Right lobe of liver (tissue), 6 donors: ENCODE results near the gene AHNAK2. TPM values are rescaled to one million over a fixed set of nuclear protein-coding genes. Genes with fewer than 3 reads are reported as not detected.

Experiments
- ATAC-seq, 4 donors: fragments of 200-7000 bp; cut with Tn5 transposase; one replicate each; pipeline ENCODE4 v1.9.1; 2020; ENCODE audit warnings: mild to moderate bottlenecking in 4 of 4, moderate library complexity in 4 of 4
- DNase-seq, 3 donors: peaks; one replicate each; pipeline ENCODE4 v3.0.0-alpha.2; 2020
- H3K27ac ChIP-seq, 3 donors: fragments of 200-600 bp; one replicate each; pipeline ENCODE4 v1.8.0; 2022
- H3K27me3 ChIP-seq, 2 donors: fragments of 200-600 bp; one replicate each; pipeline ENCODE4 v1.8.0; 2022
- H3K36me3 ChIP-seq, 4 donors: fragments of 200-600 bp; sonication (generic) in 1 of 4; one replicate each; pipeline versions ENCODE4 v1.5.1 to v1.8.0; 2017 to 2022; ENCODE audit warnings: control low read depth in 1 of 4
- H3K4me1 ChIP-seq, 4 donors: fragments of 200-600 bp; sonication (generic) in 1 of 4; one replicate each; pipeline versions ENCODE4 v1.5.1 to v1.8.0; 2017 to 2022; ENCODE audit warnings: control low read depth in 1 of 4
- H3K4me3 ChIP-seq, 3 donors: fragments of 200-600 bp; one replicate each; pipeline ENCODE4 v1.8.0; 2022
- H3K9me3 ChIP-seq, 4 donors: fragments of 200-600 bp; sonication (generic) in 1 of 4; one replicate each; pipeline versions ENCODE4 v1.5.1 to v1.8.0; 2017 to 2022; ENCODE audit warnings: control low read depth in 1 of 4
- CTCF ChIP-seq, 4 donors: fragments of 200-600 bp in 3 of 4; fragments of 450-650 bp in 1 of 4; IDR thresholded peaks; one replicate each; pipeline versions ENCODE4 v1.5.1 to v1.8.0; 2016 to 2022; ENCODE audit warnings: antibody characterized with exemption in 4 of 4, mild to moderate bottlenecking in 2 of 4
- POLR2A ChIP-seq: fragments of 450-650 bp; IDR thresholded peaks from one replicate; pipeline ENCODE4 v1.6.1; 2017; ENCODE audit warnings: antibody characterized with exemption, mild to moderate bottlenecking
- WGBS: methylation state at CpG from one replicate; pipeline ENCODE4 v1.1.6; 2018; ENCODE audit warnings: low coverage, low lambda C conversion rate; ENCODE audit not compliant: insufficient coverage; ENCODE audit errors: missing lambda C conversion rate; 5-methylcytosine and 5-hydroxymethylcytosine counted together
- intact Hi-C, 2 donors: fragments of 100-400 bp; cut with DNase I; formaldehyde crosslinking; loops; one replicate each; pipeline versions ENCODE4 v1.11.2 to v1.14.1; 2022
- total RNA-seq, 6 experiments: library from RNA; depleted of rRNA in 2 of 6; stranded (reverse); fragments of >200 nt in 2 of 6; fragmentation: NEBNext Ultra II Directional in 3 of 6; extraction: Animal tissue kit (Norgen Biotek cat#: 25700) in 3 of 6; gene quantifications; one replicate each; pipeline versions ENCODE4 v1.1.0 to v1.2.4, GENCODE V29; 2016 to 2023
- donor health status: DM: no; HTN: yes; CAD: no.
- donor health status: DM: no; HTN: no; CAD: no.
- donor health status: DM: no; HTN: no; CAD: no.
- donor health status: DM: no; HTN: yes; CAD: no.
- donor health status: DM: no; HTN: yes; CAD: no.

Gene AHNAK2
- total RNA-seq, 6 experiments from 2014 or later = 2.1 to 12.2 (median 4.6) TPM

GRCh38 chr14:104975481-104976197 lies 2.5 kb downstream of the AHNAK2 start:
- H3K4me3 ChIP-seq = no peak overlapping the region
- TF ChIP-seq CTCF (IDR thresholded peaks at IDR 0.05) (no peak), POLR2A (no peak)
- no peaks in the 10 kb centered on the region for H3K27me3 ChIP-seq
- WGBS = 19% methylated on average over 6 of the region's 21 CpGs
- ATAC-seq (no peak), DNase-seq (peak in 1 of 3 donors; percentile 40)
- H3K36me3 ChIP-seq = no peaks in the 10 kb centered on the region
- peaks cover 0 to 23% (median 1%) of the 10 kb centered on the region in 4 donors for H3K4me1 ChIP-seq
- H3K27ac ChIP-seq = no peak overlapping the region
- intact Hi-C loops = loop anchor here (5.0 kb wide), 1 partner anchor 67 kb away; no protein-coding TSS in a partner anchor
- H3K9me3 ChIP-seq = no peaks in the 10 kb centered on the region

DNA sequence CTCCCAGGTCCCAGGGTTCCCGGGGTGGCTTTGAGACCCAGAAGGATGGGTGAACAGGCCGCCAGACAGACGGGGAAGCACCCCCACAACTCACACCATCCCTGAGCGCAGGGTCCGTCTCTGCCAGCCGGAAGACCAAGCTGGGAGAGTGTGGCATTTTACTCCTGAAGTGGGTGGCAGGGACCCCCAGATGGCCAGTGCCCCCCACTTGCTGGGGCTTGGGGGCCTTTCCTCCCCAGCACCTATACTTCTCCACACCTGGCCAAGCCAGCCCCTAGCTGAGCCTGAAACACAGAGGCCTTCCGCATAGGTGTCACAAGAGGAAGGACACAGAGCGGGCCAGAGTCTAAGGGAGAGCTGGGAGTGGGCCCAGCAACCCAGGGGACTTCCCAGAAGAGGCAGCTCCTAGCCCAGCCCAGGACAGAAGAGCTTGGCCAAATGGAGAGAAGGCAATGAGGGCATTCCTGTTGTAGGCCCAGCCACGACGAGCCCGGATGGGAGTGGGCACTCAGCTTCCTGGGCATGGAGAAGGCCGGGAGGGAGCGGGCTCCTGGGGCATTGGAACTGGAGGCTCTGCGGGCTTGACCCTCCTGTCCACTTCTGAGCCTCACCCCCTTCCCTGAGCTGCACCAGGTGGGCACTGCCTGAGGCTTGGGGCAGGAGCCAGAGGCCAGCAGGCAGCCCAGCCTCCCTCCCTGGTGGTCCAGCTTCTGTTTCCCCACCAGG lies 3.3 kb downstream of the AHNAK2 start:
- Histone ChIP-seq H3K9me3 (no peaks in the 10 kb centered on the region), H3K27me3 (no peaks in the 10 kb centered on the region), H3K4me1 (peaks cover 0 to 23% (median 1%) of the 10 kb centered on the region in 4 donors), H3K4me3 (no peak overlapping the region), H3K36me3 (no peaks in the 10 kb centered on the region), H3K27ac (no peak overlapping the region)
- ATAC-seq (no peak), DNase-seq (peak; percentile 18 to 46 (median 35))
- WGBS = 60% methylated on average over 1 of the region's 14 CpGs
- intact Hi-C loops = loop anchor here (5.0 kb wide), 1 partner anchor 67 kb away; no protein-coding TSS in a partner anchor
- TF ChIP-seq POLR2A (no peak), CTCF (IDR thresholded peaks at IDR 0.05) (no peak)

- peaks cover 0 to 23% (median 1%) of the 10 kb centered on the region in 4 donors for H3K4me1 ChIP-seq
- intact Hi-C loops = no loop called here
- DNase-seq (peak in 2 of 3 donors; percentile 13 to 37), ATAC-seq (no peak)
- H3K36me3 ChIP-seq = no peaks in the 10 kb centered on the region
- TF ChIP-seq POLR2A = no peak
- no peaks in the 10 kb centered on the region for H3K27me3 ChIP-seq
- 81% methylated on average over 5 of the region's 13 CpGs for WGBS
- no peak overlapping the region for H3K4me3 ChIP-seq
- no peak overlapping the region for H3K27ac ChIP-seq
- H3K9me3 ChIP-seq = no peaks in the 10 kb centered on the region
These were observed 4.0 kb downstream of the AHNAK2 start for GRCh38 chr14:104974146-104974541.

GRCh38 chr14:104973385-104974145 lies 4.6 kb downstream of the AHNAK2 start:
- Histone ChIP-seq H3K9me3 (no peaks in the 10 kb centered on the region), H3K4me1 (peaks cover 0 to 23% (median 1%) of the 10 kb centered on the region in 4 donors), H3K27me3 (no peaks in the 10 kb centered on the region), H3K36me3 (no peaks in the 10 kb centered on the region), H3K27ac (no peak overlapping the region), H3K4me3 (no peak overlapping the region)
- DNase-seq (peak; percentile 37 to 56 (median 40)), ATAC-seq (no peak)
- WGBS = 25% methylated on average over 3 of the region's 23 CpGs
- intact Hi-C loops = no loop called here
- TF ChIP-seq CTCF (IDR thresholded peaks at IDR 0.05) (no peak), POLR2A (no peak)
